H1 (cell line): ENCODE results near the gene RMRP. TPM values are rescaled to one million over a fixed set of nuclear protein-coding genes. Genes with fewer than 3 reads are reported as not detected.

Experiments used
- BRCA1 ChIP-seq: IDR thresholded peaks from 2 replicates; pipeline ENCODE4 v1.6.1; 2012; ENCODE audit warnings: low read depth, low read length, improper control_type of control experiment
- CTCF ChIP-seq, 3 experiments: IDR thresholded peaks; 1 replicate in 2 of 3; 2 replicates in 1 of 3; pipeline versions ENCODE4 v1.5.1 to v1.6.1; 2011; ENCODE audit warnings: low read length in 3 of 3, mild to moderate bottlenecking in 3 of 3, inconsistent platforms in 2 of 3, low read depth in 1 of 3, moderate library complexity in 1 of 3; ENCODE audit not compliant: insufficient read depth in 1 of 3; ENCODE audit errors: control extremely low read depth in 1 of 3
- EGR1 ChIP-seq: IDR thresholded peaks from 2 replicates; pipeline ENCODE4 v1.6.1; 2011; ENCODE audit warnings: low read depth, low read length, borderline replicate concordance
- EP300 ChIP-seq, 2 experiments: IDR thresholded peaks; 1 replicate in 1 of 2; 2 replicates in 1 of 2; pipeline ENCODE4 v1.6.1; 2011 to 2012; ENCODE audit warnings: low read depth in 2 of 2, low read length in 2 of 2, mild to moderate bottlenecking in 2 of 2, borderline replicate concordance in 1 of 2, inconsistent platforms in 1 of 2, moderate library complexity in 1 of 2
- EZH2 ChIP-seq: fragments of 200-600 bp; sonication (generic); IDR thresholded peaks from 2 replicates; pipeline ENCODE4 v1.7.1; 2012; ENCODE audit warnings: low read depth, mild to moderate bottlenecking, moderate library complexity, low read length, inconsistent platforms; ENCODE audit not compliant: severe bottlenecking
- GTF2F1 ChIP-seq: IDR thresholded peaks from 2 replicates; pipeline ENCODE4 v1.6.1; 2012; ENCODE audit warnings: low read depth, low read length, improper control_type of control experiment, borderline replicate concordance
- HDAC2 ChIP-seq, 2 experiments: fragments of 300-600 bp in 1 of 2; sonication (generic) in 1 of 2; IDR thresholded peaks; 2 replicates each; pipeline ENCODE4 v1.6.1; 2011 to 2012; ENCODE audit warnings: low read depth in 2 of 2, low read length in 2 of 2, mild to moderate bottlenecking in 2 of 2, moderate library complexity in 2 of 2, borderline replicate concordance in 1 of 2, inconsistent platforms in 1 of 2
- MAX ChIP-seq: IDR thresholded peaks from 2 replicates; pipeline ENCODE4 v1.6.1; 2012; ENCODE audit warnings: inconsistent platforms
- PHF8 ChIP-seq: fragments of 200-600 bp; sonication (generic); conservative IDR thresholded peaks from 2 replicates; pipeline ENCODE4 v1.7.1; 2012; ENCODE audit warnings: low read depth, mild to moderate bottlenecking, inconsistent platforms, low read length, moderate library complexity
- POLR2A ChIP-seq, 2 experiments: IDR thresholded peaks; 1 replicate in 1 of 2; 2 replicates in 1 of 2; pipeline ENCODE4 v1.6.1; 2011; ENCODE audit warnings: low read depth in 2 of 2, low read length in 2 of 2, mild to moderate bottlenecking in 2 of 2; ENCODE audit errors: control extremely low read depth in 1 of 2
- RNF2 ChIP-seq: fragments of 200-900, 300-1000 bp; sonication (generic); IDR thresholded peaks from 2 replicates; pipeline ENCODE4 v1.7.1; 2016; ENCODE audit warnings: borderline replicate concordance, low read depth, mild to moderate bottlenecking, antibody characterized with exemption, low read length; ENCODE audit not compliant: poor library complexity, severe bottlenecking; ENCODE audit errors: missing control alignments
- SAP30 ChIP-seq: fragments of 300-600 bp; sonication (generic); IDR thresholded peaks from 2 replicates; pipeline ENCODE4 v1.7.1; 2012; ENCODE audit warnings: low read length, moderate library complexity, mild to moderate bottlenecking, inconsistent platforms; ENCODE audit not compliant: insufficient read depth, insufficient replicate concordance
- SIN3A ChIP-seq, 2 experiments: IDR thresholded peaks in 1 of 2; conservative IDR thresholded peaks in 1 of 2; 2 replicates each; pipeline ENCODE4 v1.6.1; 2011 to 2012; ENCODE audit warnings: low read length in 2 of 2, improper control_type of control experiment in 1 of 2, low read depth in 1 of 2, mild to moderate bottlenecking in 1 of 2
- SP1 ChIP-seq: IDR thresholded peaks from 2 replicates; pipeline ENCODE4 v1.6.1; 2011; ENCODE audit warnings: low read depth, low read length
- SP2 ChIP-seq: IDR thresholded peaks from 2 replicates; pipeline ENCODE4 v1.6.1; 2012; ENCODE audit warnings: mild to moderate bottlenecking, low read length, inconsistent platforms
- SP4 ChIP-seq: IDR thresholded peaks from 2 replicates; pipeline ENCODE4 v1.6.1; 2012; ENCODE audit warnings: low read length, inconsistent platforms
- TCF12 ChIP-seq: IDR thresholded peaks from 2 replicates; pipeline ENCODE4 v1.6.1; 2011; ENCODE audit warnings: low read depth, mild to moderate bottlenecking, low read length
- TEAD4 ChIP-seq: IDR thresholded peaks from 2 replicates; pipeline ENCODE4 v1.6.1; 2012; ENCODE audit warnings: low read depth, low read length, inconsistent platforms, mixed read lengths
- ZNF274 ChIP-seq: IDR thresholded peaks from 2 replicates; pipeline ENCODE4 v1.7.0; 2012; ENCODE audit warnings: low read length, borderline replicate concordance; ENCODE audit errors: extremely low read depth
- polyA plus RNA-seq, 7 experiments: library from polyadenylated mRNA; depleted of rRNA in 3 of 7; stranded (reverse) in 5 of 7; unstranded in 2 of 7; fragments of >200 nt in 5 of 7; fragments of 200-250 nt in 2 of 7; gene quantifications; 1 replicate in 5 of 7; 2 replicates in 1 of 7; 4 replicates in 1 of 7; pipeline versions ENCODE4 v1.2.1 to v1.2.3, GENCODE V29; 2011 to 2013; ENCODE audit warnings: missing spikeins in 2 of 7, mixed read lengths in 2 of 7
- total RNA-seq: library from RNA; stranded (reverse); fragmentation: NEBNext Ultra II Directional; extraction: Animal tissue kit (Norgen Biotek cat#: 25700); gene quantifications from 2 replicates; pipeline ENCODE4 v1.2.1, GENCODE V29; 2021

Gene RMRP
- total and polyA plus RNA-seq, 2 of the 8 experiments (the other 6 are each of a cell fraction or from before 2014, with no cell fraction given), result 169 to 14,987 TPM

- TF ChIP-seq EP300 (IDR thresholded peaks at IDR 0.05; ENCODE audit: borderline replicate concordance in 1 of 2, low read depth in 2 of 2, low read length in 2 of 2) (no peak), ZNF274 (no peak), SAP30 (no peak), HDAC2 (IDR thresholded peaks at IDR 0.05; ENCODE audit: borderline replicate concordance in 1 of 2, low read depth in 2 of 2, low read length in 2 of 2) (peak in 1 of 2 experiments; percentile 86; a peak in 1 of 4 replicates), SP4 (peak; percentile 71; the same call in 1 of the 2 replicates), SP2 (no peak), TCF12 (no peak), SIN3A (conservative IDR thresholded peaks at IDR 0.05 in 1 of 2, IDR thresholded peaks at IDR 0.05 in 1 of 2; ENCODE audit: low read depth in 1 of 2, low read length in 2 of 2) (peak; percentile 63 to 86; a peak in 2 of 4 replicates), PHF8 (peak; percentile 71), EZH2 (no peak), EGR1 (no peak), SP1 (no peak), TEAD4 (0 out of 2 replicates have a peak, but pooled peaks have one; percentile 4), MAX (peak; percentile 72), RNF2 (no peak), CTCF (IDR thresholded peaks at IDR 0.05; ENCODE audit: control extremely low read depth in 1 of 3, insufficient read depth in 1 of 3, low read depth in 1 of 3, low read length in 3 of 3) (peak; percentile 58 to 65 (median 60); a peak in 3 of 4 replicates), GTF2F1 (no peak), BRCA1 (no peak), POLR2A (IDR thresholded peaks at IDR 0.05; ENCODE audit: control extremely low read depth in 1 of 2, low read depth in 2 of 2, low read length in 2 of 2) (peak in 1 of 2 experiments; percentile 75; a peak in 2 of 3 replicates)
Observed at GRCh38 chr9:35664531-35665470, 7.0 kb upstream of the RMRP start, which contains the start of gene ARHGEF39 (continued).
